CD4-positive, alpha-beta memory T cell (primary cell): Measurements from ENCODE around the gene LUZP1. TPM values are rescaled to one million over a fixed set of nuclear protein-coding genes. Genes with fewer than 3 reads are reported as not detected.

Experiments
- CTCF ChIA-PET: fragments of 350-600 bp; sonication (Branson Sonifier 250); formaldehyde crosslinking; loops from one replicate; lab custom pipeline; 2021; ENCODE audit warnings: inconsistent platforms; ENCODE audit not compliant: partially characterized antibody; lab: Charles Lee
- POLR2A ChIA-PET: fragments of 350-600 bp; sonication (Branson Sonifier 250); formaldehyde crosslinking; loops from one replicate; lab custom pipeline; 2021; ENCODE audit not compliant: partially characterized antibody; lab: Charles Lee
- DNase-seq, 5 donors: peaks; one replicate each; pipeline versions ENCODE4 v3.0.0 to v3.0.0-alpha.2; 2020 to 2022; ENCODE audit warnings: mixed read lengths in 1 of 5
- H3K27ac ChIP-seq: one replicate; pipeline ENCODE4 v1.7.0; 2013; ENCODE audit warnings: low read depth, low read length
- H3K27me3 ChIP-seq: 2 replicates; pipeline ENCODE4 v1.7.0; 2013; ENCODE audit warnings: mild to moderate bottlenecking, low read length, moderate library complexity; ENCODE audit not compliant: insufficient read depth
- H3K36me3 ChIP-seq: 2 replicates; pipeline ENCODE4 v1.7.0; 2013; ENCODE audit warnings: mild to moderate bottlenecking, low read length, moderate library complexity; ENCODE audit not compliant: insufficient read depth
- H3K4me1 ChIP-seq: 2 replicates; pipeline ENCODE4 v1.7.0; 2013; ENCODE audit warnings: mild to moderate bottlenecking, low read length, moderate library complexity; ENCODE audit not compliant: insufficient read depth
- H3K4me3 ChIP-seq, 2 donors: one replicate each; pipeline ENCODE4 v1.7.0; 2013; ENCODE audit warnings: low read length in 2 of 2, mild to moderate bottlenecking in 1 of 2
- H3K9me3 ChIP-seq, 2 donors: one replicate each; pipeline ENCODE4 v1.7.0; 2013; ENCODE audit warnings: low read length in 2 of 2, control low read depth in 1 of 2; ENCODE audit not compliant: control insufficient read depth in 1 of 2
- H3K27ac Mint-ChIP-seq, 7 donors: one replicate each; pipeline ENCODE4 v1.8.0; 2020 to 2021; ENCODE audit warnings: mixed read lengths in 7 of 7, mild to moderate bottlenecking in 6 of 7, inconsistent platforms in 3 of 7, moderate library complexity in 3 of 7
- H3K27me3 Mint-ChIP-seq, 2 donors: one replicate each; pipeline ENCODE4 v1.8.0; 2020 to 2021; ENCODE audit warnings: mixed read lengths in 2 of 2
- H3K36me3 Mint-ChIP-seq, 2 donors: one replicate each; pipeline ENCODE4 v1.8.0; 2020 to 2021; ENCODE audit warnings: mixed read lengths in 2 of 2, inconsistent platforms in 1 of 2, mild to moderate bottlenecking in 1 of 2
- H3K4me1 Mint-ChIP-seq, 4 donors: one replicate each; pipeline ENCODE4 v1.8.0; 2020 to 2021; ENCODE audit warnings: mixed read lengths in 4 of 4, mild to moderate bottlenecking in 1 of 4
- H3K4me3 Mint-ChIP-seq, 8 donors: one replicate each; pipeline ENCODE4 v1.8.0; 2020 to 2021; ENCODE audit warnings: mixed read lengths in 8 of 8, mild to moderate bottlenecking in 7 of 8, moderate library complexity in 6 of 8, inconsistent platforms in 3 of 8
- H3K9me3 Mint-ChIP-seq, 8 donors: one replicate each; pipeline ENCODE4 v1.8.0; 2020 to 2021; ENCODE audit warnings: mixed read lengths in 8 of 8, mild to moderate bottlenecking in 5 of 8, inconsistent platforms in 3 of 8, moderate library complexity in 1 of 8
- intact Hi-C: fragments of 100-400 bp; cut with micrococcal nuclease; formaldehyde crosslinking; loops from one replicate; pipeline ENCODE4 v1.15.1; 2023
- microRNA-seq: library from miRNA; unstranded; fragments of <30 nt; microRNA quantifications from one replicate; pipeline ENCODE4 v1.2.0, GENCODE V29; 2021; ENCODE audit warnings: borderline replicate concordance, borderline number of aligned reads, borderline microRNAs expressed, mixed read lengths
- polyA plus RNA-seq, 2 donors: library from polyadenylated mRNA; unstranded; fragments of 300-500 nt; fragmentation: Illumina TruSeq; gene quantifications; one replicate each; pipeline ENCODE4 v1.2.3, GENCODE V29; 2021
- total RNA-seq, 2 experiments: library from RNA; stranded (reverse); gene quantifications; one replicate each; pipeline ENCODE4 v1.2.3, GENCODE V29; 2021

LUZP1 gene
- total and polyA plus RNA-seq, 4 experiments from 2014 or later: 11.6 to 39.3 (median 26.3) TPM

GRCh38 chr1:23044035-23044434 is 124.6 kb downstream of the LUZP1 start:
- CTCF ChIA-PET: no interaction called here
- POLR2A ChIA-PET: no interaction called here
- H3K27ac ChIP-seq: no peak overlapping the region

GRCh38 chr1:23040509-23040908 is 128.1 kb downstream of the LUZP1 start:
- ChIA-PET CTCF (no interaction called here), POLR2A (no interaction called here)
- peaks cover 9% of the 10 kb centered on the region in 2 donors for H3K36me3 Mint-ChIP-seq
- Histone ChIP-seq H3K27me3 (no peaks in the 10 kb centered on the region), H3K27ac (no peak overlapping the region), H3K4me3 (no peak overlapping the region), H3K9me3 (no peaks in the 10 kb centered on the region), H3K4me1 (peaks cover 3% of the 10 kb centered on the region), H3K36me3 (no peaks in the 10 kb centered on the region)
- H3K9me3 Mint-ChIP-seq: no peaks in the 10 kb centered on the region
- intact Hi-C loops: no loop called here
- DNase-seq: peak in 1 of 5 donors; percentile 24
- H3K27ac Mint-ChIP-seq: peak overlapping the region in 2 of 7 donors; percentile 3 to 19
- peaks cover 12 to 39% (median 28%) of the 10 kb centered on the region in 4 donors for H3K4me1 Mint-ChIP-seq
- H3K4me3 Mint-ChIP-seq: no peak overlapping the region
- H3K27me3 Mint-ChIP-seq: no peaks in the 10 kb centered on the region

More at GRCh38 chr1:23044035-23044434, 124.6 kb downstream of the LUZP1 start:
- no peak overlapping the region for H3K4me3 Mint-ChIP-seq
- Histone ChIP-seq H3K4me3 (no peak overlapping the region), H3K27me3 (no peaks in the 10 kb centered on the region), H3K4me1 (peaks cover 9% of the 10 kb centered on the region), H3K36me3 (no peaks in the 10 kb centered on the region), H3K9me3 (no peaks in the 10 kb centered on the region)
- DNase-seq: no peak
- no peaks in the 10 kb centered on the region for H3K9me3 Mint-ChIP-seq
- H3K4me1 Mint-ChIP-seq: peaks cover 16 to 27% (median 25%) of the 10 kb centered on the region in 4 donors
- no peaks in the 10 kb centered on the region for H3K27me3 Mint-ChIP-seq
- H3K36me3 Mint-ChIP-seq: peaks cover 9 to 15% of the 10 kb centered on the region in 2 donors
- intact Hi-C loops: no loop called here
- H3K27ac Mint-ChIP-seq: no peak overlapping the region

GRCh38 chr1:23039308-23039826 is 129.3 kb downstream of the LUZP1 start:
- Mint-ChIP-seq H3K4me1 (peaks cover 9 to 36% (median 25%) of the 10 kb centered on the region in 4 donors), H3K27ac (no peak overlapping the region), H3K27me3 (no peaks in the 10 kb centered on the region), H3K36me3 (peaks cover 5 to 7% of the 10 kb centered on the region in 2 donors), H3K9me3 (no peaks in the 10 kb centered on the region), H3K4me3 (no peak overlapping the region)
- intact Hi-C loops: no loop called here
- CTCF ChIA-PET: no interaction called here
- POLR2A ChIA-PET: no interaction called here
- no peaks in the 10 kb centered on the region for H3K36me3 ChIP-seq
- DNase-seq: no peak
- H3K27ac ChIP-seq: no peak overlapping the region
- no peaks in the 10 kb centered on the region for H3K27me3 ChIP-seq
- no peak overlapping the region for H3K4me3 ChIP-seq
- H3K4me1 ChIP-seq: no peaks in the 10 kb centered on the region
- H3K9me3 ChIP-seq: no peaks in the 10 kb centered on the region

GRCh38 chr1:23037081-23037740 is 131.4 kb downstream of the LUZP1 start:
- Histone ChIP-seq H3K4me3 (no peak overlapping the region), H3K4me1 (no peaks in the 10 kb centered on the region), H3K27me3 (no peaks in the 10 kb centered on the region), H3K27ac (no peak overlapping the region), H3K36me3 (no peaks in the 10 kb centered on the region), H3K9me3 (no peaks in the 10 kb centered on the region)
- intact Hi-C loops: no loop called here
- Mint-ChIP-seq H3K27me3 (no peaks in the 10 kb centered on the region), H3K36me3 (peaks cover 5 to 10% of the 10 kb centered on the region in 2 donors), H3K4me3 (no peak overlapping the region), H3K27ac (no peak overlapping the region), H3K4me1 (peaks cover 10 to 42% (median 28%) of the 10 kb centered on the region in 4 donors), H3K9me3 (no peaks in the 10 kb centered on the region)
- POLR2A ChIA-PET: no interaction called here
- CTCF ChIA-PET: no interaction called here
- no peak for DNase-seq

DNA sequence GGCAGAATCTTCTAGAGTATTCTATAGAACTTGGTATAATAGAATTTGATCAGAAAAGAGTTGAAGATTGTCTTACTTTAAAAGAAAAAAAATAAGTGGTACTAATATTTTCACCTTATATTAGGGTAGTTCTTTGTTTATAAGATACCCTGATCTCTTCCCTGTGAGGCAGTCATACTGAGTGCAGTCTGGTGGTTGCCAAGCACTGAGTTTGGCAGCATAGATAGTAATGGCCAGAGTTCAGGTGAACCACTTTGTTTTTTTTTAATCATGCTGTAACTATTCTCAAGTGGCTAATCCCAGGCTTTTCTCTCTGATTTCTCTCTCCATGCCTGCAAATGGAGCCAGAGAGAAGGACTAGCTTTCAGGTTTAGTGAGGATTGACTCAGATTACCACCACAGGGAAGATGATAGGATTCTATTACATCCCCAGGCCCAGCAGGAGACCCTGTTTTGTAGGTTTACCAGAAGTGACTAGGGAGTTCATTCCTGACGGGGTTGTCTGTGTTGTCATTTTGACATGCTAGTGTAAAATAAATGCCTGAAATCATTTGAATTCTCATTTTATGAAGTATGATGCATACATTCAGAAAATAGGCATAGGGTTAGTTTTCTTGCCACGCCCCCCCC is 132.7 kb downstream of the LUZP1 start:
- H3K27me3 ChIP-seq: no peaks in the 10 kb centered on the region
- ChIA-PET CTCF (no interaction called here), POLR2A (no interaction called here)
- H3K36me3 ChIP-seq: no peaks in the 10 kb centered on the region
- Mint-ChIP-seq H3K27me3 (no peaks in the 10 kb centered on the region), H3K36me3 (peaks cover 8 to 14% of the 10 kb centered on the region in 2 donors), H3K4me1 (peaks cover 14 to 47% (median 30%) of the 10 kb centered on the region in 4 donors), H3K27ac (no peak overlapping the region), H3K4me3 (no peak overlapping the region), H3K9me3 (no peaks in the 10 kb centered on the region)
- no peak for DNase-seq
- no peak overlapping the region for H3K4me3 ChIP-seq
- no peaks in the 10 kb centered on the region for H3K9me3 ChIP-seq
- H3K27ac ChIP-seq: no peak overlapping the region
- peaks cover 2% of the 10 kb centered on the region for H3K4me1 ChIP-seq
- intact Hi-C loops: no loop called here

Small RNA genes lying within 50 kb of the gene (microRNA-seq; reads per million reads assigned to microRNA genes)
- not detected for gene MIR3115
- gene MIR4419A: not detected

Other genes with a start within 250 kb of the LUZP1 start
- gene LACTBL1, start 196.0 kb downstream of the LUZP1 start, total RNA-seq: not detected
- gene LACTBL1, start 196.0 kb downstream of the LUZP1 start, polyA plus RNA-seq: not detected
- gene TEX46, start 153.0 kb downstream of the LUZP1 start, total RNA-seq: 1 to 10 TPM; 1.1 to 2.0 TPM
- gene TEX46, start 153.0 kb downstream of the LUZP1 start, polyA plus RNA-seq: not detected
- gene KDM1A, start 149.4 kb downstream of the LUZP1 start, total RNA-seq: 10 to 100 TPM; 43.2 TPM
- gene KDM1A, start 149.4 kb downstream of the LUZP1 start, polyA plus RNA-seq: 10 to 100 TPM; 39.6 to 47.2 TPM
- gene HTR1D, start 48.6 kb upstream of the LUZP1 start, total RNA-seq: not detected
- gene HTR1D, start 48.6 kb upstream of the LUZP1 start, polyA plus RNA-seq: not detected
- gene HNRNPR, start 175.4 kb upstream of the LUZP1 start, total RNA-seq: 100 to 1,000 TPM; 115 to 124 TPM
- gene HNRNPR, start 175.4 kb upstream of the LUZP1 start, polyA plus RNA-seq: 100 to 1,000 TPM; 181 to 194 TPM
- gene ZNF436, start 201.0 kb upstream of the LUZP1 start, total RNA-seq: 10 to 100 TPM; 11.0 to 11.9 TPM
- gene ZNF436, start 201.0 kb upstream of the LUZP1 start, polyA plus RNA-seq: 1 to 10 TPM; 1.7 to 3.5 TPM